SK-N-SH (cell line): ENCODE measurements around the gene LEKR1. TPM values are rescaled to one million over a fixed set of nuclear protein-coding genes. Genes with fewer than 3 reads are reported as not detected.

Source experiments
- CTCF ChIA-PET: fragments of 300-600, 350-600 bp; formaldehyde crosslinking; extraction: SDS; loops from one replicate; lab custom pipeline; 2021; lab: Yijun Ruan, JAX
- POLR2A ChIA-PET: fragments of 350-600 bp; sonication (Branson Sonifier 250); formaldehyde crosslinking; extraction: SDS; loops from one replicate; lab custom pipeline; 2020; ENCODE audit warnings: antibody characterized with exemption, inconsistent platforms; lab: Yijun Ruan, JAX
- DNase-seq: peaks from one replicate; pipeline ENCODE4 v3.0.0; 2012
- H2AFZ ChIP-seq: fragments of 200-600 bp; sonication (generic); 2 replicates; pipeline ENCODE4 v1.8.1; 2016; ENCODE audit warnings: antibody characterized with exemption, mild to moderate bottlenecking, low read depth
- H3F3A ChIP-seq: fragments of 200-600 bp; sonication (generic); replicated peaks from 2 replicates; pipeline ENCODE3; 2016; ENCODE audit warnings: antibody characterized with exemption, mild to moderate bottlenecking; ENCODE audit not compliant: insufficient read depth
- H3K27ac ChIP-seq, 2 experiments: fragments of 200-500 bp in 1 of 2; fragments of 200-600 bp in 1 of 2; sonication (Bioruptor generic) in 1 of 2; sonication (generic), shearing (Covaris generic) in 1 of 2; 2 replicates each; pipeline versions ENCODE4 v1.5.1 to v1.6.1; 2014 to 2016; ENCODE audit warnings: low read depth in 2 of 2, inconsistent platforms in 1 of 2, low read length in 1 of 2, mild to moderate bottlenecking in 1 of 2, mixed read lengths in 1 of 2
- H3K27me3 ChIP-seq: fragments of 200-600 bp; sonication (generic), shearing (Covaris generic); 2 replicates; pipeline ENCODE4 v1.6.1; 2016; ENCODE audit warnings: mixed run types; ENCODE audit not compliant: insufficient read depth
- H3K36me3 ChIP-seq, 2 experiments: fragments of 200-500 bp in 1 of 2; fragments of 200-600 bp in 1 of 2; sonication (Bioruptor generic) in 1 of 2; sonication (generic) in 1 of 2; replicated peaks in 1 of 2; 2 replicates each; pipeline versions ENCODE3 to v1.5.1; 2014 to 2016; ENCODE audit warnings: low read length in 1 of 2, mild to moderate bottlenecking in 1 of 2; ENCODE audit not compliant: insufficient read depth in 2 of 2, control insufficient read depth in 1 of 2
- H3K4me1 ChIP-seq, 2 experiments: fragments of 200-500 bp in 1 of 2; fragments of 200-600 bp in 1 of 2; sonication (Bioruptor generic) in 1 of 2; sonication (generic), shearing (Covaris generic) in 1 of 2; 2 replicates each; pipeline versions ENCODE4 v1.5.1 to v1.6.1; 2014 to 2016; ENCODE audit warnings: low read depth in 1 of 2, low read length in 1 of 2, mixed run types in 1 of 2; ENCODE audit not compliant: insufficient read depth in 2 of 2, control insufficient read depth in 1 of 2
- H3K4me2 ChIP-seq: fragments of 200-600 bp; sonication (generic), shearing (Covaris generic); 2 replicates; pipeline ENCODE4 v1.6.1; 2017; ENCODE audit warnings: mixed run types
- H3K4me3 ChIP-seq, 2 experiments: fragments of 200-500 bp in 1 of 2; fragments of 200-600 bp in 1 of 2; sonication (Bioruptor generic) in 1 of 2; sonication (generic), shearing (Covaris generic) in 1 of 2; 2 replicates each; pipeline versions ENCODE4 v1.5.1 to v1.8.1; 2014 to 2016; ENCODE audit warnings: low read depth in 2 of 2, inconsistent platforms in 1 of 2, low read length in 1 of 2, mild to moderate bottlenecking in 1 of 2, mixed read lengths in 1 of 2, moderate library complexity in 1 of 2
- H3K79me2 ChIP-seq: fragments of 200-600 bp; sonication (generic); 2 replicates; pipeline ENCODE4 v1.8.1; 2017; ENCODE audit warnings: mild to moderate bottlenecking; ENCODE audit not compliant: insufficient read depth
- H3K9ac ChIP-seq: fragments of 200-600 bp; sonication (generic); 2 replicates; pipeline ENCODE4 v1.6.1; 2017; ENCODE audit warnings: mixed run types
- H3K9me2 ChIP-seq: fragments of 200-600 bp; sonication (generic); 2 replicates; pipeline ENCODE4 v1.6.1; 2017; ENCODE audit warnings: mixed run types
- H3K9me3 ChIP-seq: fragments of 200-600 bp; sonication (generic); 2 replicates; pipeline ENCODE4 v1.6.1; 2017; ENCODE audit warnings: mixed run types, mild to moderate bottlenecking, moderate library complexity
- H4K20me1 ChIP-seq: fragments of 200-600 bp; sonication (generic); 2 replicates; pipeline ENCODE4 v1.6.1; 2017; ENCODE audit warnings: mild to moderate bottlenecking, mixed run types; ENCODE audit not compliant: insufficient read depth
- CHD2 ChIP-seq: fragments of 150-350 bp; IDR thresholded peaks from 2 replicates; pipeline ENCODE4 v1.6.1; 2018; ENCODE audit warnings: low read length; ENCODE audit not compliant: partially characterized antibody
- CTCF ChIP-seq: fragments of 200-600 bp; sonication (generic); IDR thresholded peaks from 2 replicates; pipeline ENCODE4 v1.6.1; 2017; ENCODE audit warnings: antibody characterized with exemption, mild to moderate bottlenecking, moderate library complexity
- ELF1 ChIP-seq: IDR thresholded peaks from 2 replicates; pipeline ENCODE4 v1.4.0; 2012
- FOSL2 ChIP-seq: IDR thresholded peaks from 2 replicates; pipeline ENCODE4 v1.4.0; 2012; ENCODE audit warnings: low read depth, mild to moderate bottlenecking, moderate library complexity, borderline replicate concordance
- FOXJ3 ChIP-seq: sonication (generic); formaldehyde crosslinking; IDR thresholded peaks from 2 replicates; pipeline ENCODE4 v1.5.1; 2020; ENCODE audit warnings: mild to moderate bottlenecking, missing genetic modification reagents
- GABPA ChIP-seq: IDR thresholded peaks from 2 replicates; pipeline ENCODE4 v1.4.0; 2012; ENCODE audit warnings: low read depth, mild to moderate bottlenecking
- GATA2 ChIP-seq: sonication (generic); formaldehyde crosslinking; IDR thresholded peaks from 2 replicates; pipeline ENCODE4 v1.5.0; 2020; ENCODE audit warnings: mild to moderate bottlenecking, missing genetic modification reagents
- IRF3 ChIP-seq: fragments of 150-350 bp; IDR thresholded peaks from 2 replicates; pipeline ENCODE4 v1.6.1; 2016; ENCODE audit warnings: mild to moderate bottlenecking, low read depth, low read length
- RFX5 ChIP-seq: IDR thresholded peaks from 2 replicates; pipeline ENCODE4 v1.6.1; 2012; ENCODE audit warnings: mild to moderate bottlenecking, improper control_type of control experiment, low read length
- SIN3A ChIP-seq: IDR thresholded peaks from 2 replicates; pipeline ENCODE4 v1.6.1; 2012; ENCODE audit warnings: low read depth, mild to moderate bottlenecking, low read length, moderate library complexity, borderline replicate concordance
- SMC3 ChIP-seq: IDR thresholded peaks from 2 replicates; pipeline ENCODE4 v1.6.1; 2012; ENCODE audit warnings: low read depth, low read length, improper control_type of control experiment
- TEAD4 ChIP-seq: IDR thresholded peaks from 2 replicates; pipeline ENCODE4 v1.4.0; 2012; ENCODE audit warnings: mild to moderate bottlenecking, borderline replicate concordance; ENCODE audit not compliant: insufficient read depth
- USF1 ChIP-seq: IDR thresholded peaks from 2 replicates; pipeline ENCODE4 v1.4.0; 2012; ENCODE audit warnings: low read depth, borderline replicate concordance
- USF2 ChIP-seq: fragments of 150-350 bp; IDR thresholded peaks from 2 replicates; pipeline ENCODE4 v1.6.1; 2017; ENCODE audit warnings: antibody characterized with exemption, low read length, low read depth, borderline replicate concordance
- WGBS: methylation state at CpG from one replicate; pipeline ENCODE4 v1.1.6; 2017; ENCODE audit warnings: low lambda C conversion rate; 5-methylcytosine and 5-hydroxymethylcytosine counted together
- polyA plus RNA-seq, 3 experiments: library from polyadenylated mRNA; depleted of rRNA; stranded (reverse); fragments of >200 nt; gene quantifications; 2 replicates each; pipeline ENCODE4 v1.2.3, GENCODE V29; 2012

LEKR1 gene
- polyA plus RNA-seq, 1 of the 3 experiments (the other 2 are of a cell fraction) = 0.30 TPM

- no peak overlapping the region for H3K9ac ChIP-seq
- CTCF ChIA-PET = interaction anchor here (0.7 to 1.0 kb wide), 2 partner anchors 26 to 274 kb away, joined by 3 read pairs; no protein-coding TSS in a partner anchor
- TF ChIP-seq USF1 = no peak
- TF ChIP-seq SMC3 = no peak
- no peak for TF ChIP-seq USF2
- TF ChIP-seq IRF3 = no peak
- no peak for TF ChIP-seq RFX5
- no peak for TF ChIP-seq GATA2
- TF ChIP-seq CHD2 = no peak
- no peak for TF ChIP-seq GABPA
- no peak for TF ChIP-seq FOXJ3 (CRISPR knock-in tag)
- TF ChIP-seq FOSL2 = no peak
- TF ChIP-seq CTCF = no peak
- no peak for TF ChIP-seq ELF1
- TF ChIP-seq SIN3A = no peak
- TF ChIP-seq TEAD4 = no peak
- TF ChIP-seq, all 33 proteins: peak for 0
- no peaks in the 10 kb centered on the region for H3K9me2 ChIP-seq
- H3K4me3 ChIP-seq = no peak overlapping the region
- H3K27me3 ChIP-seq = no peaks in the 10 kb centered on the region
- no peaks in the 10 kb centered on the region for H3K36me3 ChIP-seq
- POLR2A ChIA-PET = no interaction called here
- no peak for DNase-seq
- H3K9me3 ChIP-seq = no peaks in the 10 kb centered on the region
- peaks cover 0 to 4% of the 10 kb centered on the region in 2 experiments; a peak in 2 of 4 replicates for H3K4me1 ChIP-seq
- no peaks in the 10 kb centered on the region for H3F3A ChIP-seq
- no peak overlapping the region for H3K4me2 ChIP-seq
- no peaks in the 10 kb centered on the region for H4K20me1 ChIP-seq
- no peak overlapping the region for H3K27ac ChIP-seq
- H2AFZ ChIP-seq = no peak overlapping the region
- no peaks in the 10 kb centered on the region for H3K79me2 ChIP-seq
- 93% methylated on average over 2 of the region's 2 CpGs for WGBS
These were observed 18.1 kb upstream of the LEKR1 start for GRCh38 chr3:156808025-156808424.
